Glomerular visceral epithelial cell (primary cell): ENCODE measurements around the gene AP5S1.
"Not testable (repeated sequence)": the region's sequence is repeated elsewhere in the genome, so short reads cannot be mapped to it uniquely, and the experiment has no call there.

Source experiments
- DNase-seq: peaks from one replicate; pipeline ENCODE4 v3.0.0-alpha.2; 2016; ENCODE audit errors: extremely low spot score

The AP5S1 gene

GRCh38 chr20:3820048-3820900 is at the start of gene AP5S1:
AP5S1 (plus strand) TSS chr20:3820547; CDS start chr20:3822118, 1,571 bp downstream.
- peak; percentile 96 for DNase-seq

- no peak for DNase-seq
Observed at GRCh38 chr20:3771552-3772058, 48.7 kb upstream of the AP5S1 start.

- DNase-seq = no peak
Observed at GRCh38 chr20:3775457-3776108, 44.8 kb upstream of the AP5S1 start.

GRCh38 chr20:3777381-3777715 is 43.0 kb upstream of the AP5S1 start:
- no peak for DNase-seq

- no peak for DNase-seq
Observed at GRCh38 chr20:3777716-3778629, 42.4 kb upstream of the AP5S1 start.

- no peak for DNase-seq
Observed at GRCh38 chr20:3778976-3779375, 41.4 kb upstream of the AP5S1 start.

GRCh38 chr20:3781153-3781910 is 39.0 kb upstream of the AP5S1 start, which contains the start of gene SPEF1:
SPEF1 (minus strand) TSS chr20:3781448; CDS start chr20:3781287, 161 bp downstream.
- DNase-seq = peak; percentile 94

- DNase-seq = no peak
Observed at GRCh38 chr20:3782597-3782996, 37.8 kb upstream of the AP5S1 start.

- DNase-seq = no peak
Observed at GRCh38 chr20:3783068-3783489, 37.3 kb upstream of the AP5S1 start.

- DNase-seq = no peak
Observed at GRCh38 chr20:3783511-3784195, 36.7 kb upstream of the AP5S1 start.

- no peak for DNase-seq
Observed at GRCh38 chr20:3784216-3784853, 36.0 kb upstream of the AP5S1 start.

GRCh38 chr20:3784863-3785239 is 35.5 kb upstream of the AP5S1 start:
- no peak for DNase-seq

GRCh38 chr20:3785240-3786125 is 34.9 kb upstream of the AP5S1 start:
- DNase-seq = no peak

GRCh38 chr20:3786126-3786484 is 34.2 kb upstream of the AP5S1 start:
- peak; percentile 64 for DNase-seq

- peak; percentile 93 for DNase-seq
Observed at GRCh38 chr20:3786665-3787323, 33.6 kb upstream of the AP5S1 start, which contains the start of gene CENPB. CENPB (minus strand) TSS chr20:3786740; CDS start chr20:3786483, 257 bp downstream.

GRCh38 chr20:3787324-3788014 is 32.9 kb upstream of the AP5S1 start:
- no peak for DNase-seq

GRCh38 chr20:3788685-3789155 is 31.6 kb upstream of the AP5S1 start:
- no peak for DNase-seq

- not testable (repeated sequence) for DNase-seq
Observed at GRCh38 chr20:3789201-3789600, 31.1 kb upstream of the AP5S1 start.
